GM21529 (cell line): ENCODE measurements around the gene TGFBRAP1.

ENCODE experiments used
- ATAC-seq: cut with Tn5 transposase; IDR thresholded peaks from one replicate; pipeline ENCODE4 v1.9.1; 2021; ENCODE audit not compliant: unreplicated experiment

TGFBRAP1 gene

DNA sequence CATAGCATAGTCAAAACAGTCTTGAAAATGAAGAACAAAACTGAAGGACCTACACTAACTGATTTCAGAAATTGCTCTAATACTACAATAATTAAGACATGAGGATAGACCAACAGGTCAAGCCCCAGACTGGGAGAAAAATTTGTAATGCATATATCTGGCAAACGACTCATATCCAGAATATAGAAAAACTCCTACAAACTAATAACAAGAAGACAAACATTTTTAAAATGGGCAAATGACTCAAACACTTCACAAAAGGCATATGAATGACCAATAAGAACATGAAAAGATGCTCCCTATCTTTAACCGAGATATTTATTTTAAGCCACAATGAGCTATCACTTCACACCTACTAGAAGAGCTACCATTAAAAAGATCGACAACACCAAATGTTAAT, 14.2 kb downstream of the TGFBRAP1 start:
- peak; percentile 53 for ATAC-seq

DNA sequence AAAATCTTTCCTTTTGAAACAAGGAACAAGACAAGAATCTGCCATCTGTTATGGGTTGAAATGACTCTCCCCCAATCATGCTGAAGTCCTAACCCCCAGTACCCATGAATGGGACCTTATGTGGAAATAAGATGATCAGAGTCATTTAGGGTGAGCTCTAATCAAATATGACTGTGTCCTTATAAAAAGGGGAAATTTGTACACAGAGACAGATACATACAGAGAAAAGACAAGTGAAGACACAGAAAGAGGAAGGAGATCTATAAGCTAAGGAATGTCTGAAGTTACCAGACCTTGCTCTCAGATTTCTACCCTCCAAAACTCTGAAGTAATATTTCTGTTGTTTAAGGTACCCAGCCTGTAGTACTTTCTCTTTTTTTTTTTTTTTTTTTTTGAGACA, 15.7 kb downstream of the TGFBRAP1 start:
- no peak for ATAC-seq

DNA sequence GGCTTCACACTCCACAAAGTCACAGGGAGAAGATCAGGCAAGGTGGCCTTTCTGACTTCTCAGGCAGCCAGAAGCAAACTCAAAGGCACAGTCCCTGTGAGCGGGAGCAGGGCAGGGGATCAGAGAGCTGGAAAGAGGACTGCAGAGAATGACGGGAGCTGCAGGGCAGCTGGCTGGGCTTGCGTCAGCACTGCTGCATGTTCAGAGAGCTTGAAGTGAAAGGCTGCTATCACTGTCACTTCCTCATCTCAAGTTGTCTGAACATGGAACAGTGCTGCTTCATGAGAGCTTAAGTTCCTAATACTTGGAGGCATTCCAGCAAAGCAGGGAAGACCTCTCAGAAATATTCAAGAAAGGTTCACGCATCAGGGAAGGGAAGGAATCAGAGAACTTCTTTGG, 20.4 kb downstream of the TGFBRAP1 start:
- ATAC-seq: no peak

DNA sequence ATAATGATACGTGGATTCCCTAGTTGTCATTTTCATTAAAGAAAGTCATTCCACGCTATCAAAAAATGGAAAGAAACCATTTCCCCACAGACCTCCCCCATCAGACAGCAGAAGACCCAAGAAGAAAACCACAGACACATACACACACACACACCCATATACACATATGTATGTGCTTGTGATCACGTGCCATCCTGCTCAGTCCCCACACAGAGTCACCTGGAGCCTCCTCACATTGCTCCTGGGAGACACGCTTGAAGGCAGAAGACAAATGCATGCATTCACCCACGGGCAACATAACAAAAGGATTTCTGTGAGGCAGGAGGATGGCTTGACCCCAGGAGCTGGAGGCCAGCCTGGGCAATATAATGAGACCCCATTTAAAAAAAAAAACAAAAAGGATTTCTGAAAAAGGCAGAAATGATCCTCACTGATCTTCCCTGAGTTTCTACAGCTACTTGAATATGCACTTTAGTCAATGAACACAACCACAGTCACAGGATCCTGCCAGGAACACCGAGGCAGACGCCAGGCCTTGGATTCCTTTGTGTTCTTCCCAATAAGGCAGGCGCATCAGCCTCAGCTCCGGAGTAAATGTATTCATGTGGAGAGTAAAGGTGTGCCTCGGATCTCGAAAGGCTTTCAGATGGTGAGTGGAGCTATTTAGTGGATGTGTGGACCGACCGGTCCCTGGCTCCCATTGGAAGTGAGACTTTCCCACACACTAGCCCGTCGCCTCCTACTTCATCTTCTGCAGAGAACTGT, 21.0 kb downstream of the TGFBRAP1 start:
- ATAC-seq: no peak

DNA sequence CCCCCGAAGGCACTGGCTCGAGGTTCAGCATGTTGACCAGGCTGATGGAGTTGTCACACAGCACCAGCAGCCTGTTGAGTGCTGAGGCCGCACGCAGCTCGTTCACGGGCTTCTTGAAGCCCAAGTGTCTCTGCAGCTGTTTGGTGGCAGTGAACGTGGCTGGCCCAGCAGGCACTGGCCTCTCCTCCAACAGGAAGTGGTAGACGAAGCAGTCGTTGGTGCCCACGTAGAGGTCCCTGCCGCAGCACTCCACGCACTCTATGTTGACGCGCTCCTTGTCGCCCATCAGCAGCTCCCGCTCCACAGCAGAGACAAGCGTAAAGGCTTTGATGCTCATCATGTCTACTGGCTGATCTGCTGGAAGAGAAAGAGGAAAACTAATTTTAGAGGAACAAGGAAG, 21.6 kb downstream of the TGFBRAP1 start:
- no peak for ATAC-seq

DNA sequence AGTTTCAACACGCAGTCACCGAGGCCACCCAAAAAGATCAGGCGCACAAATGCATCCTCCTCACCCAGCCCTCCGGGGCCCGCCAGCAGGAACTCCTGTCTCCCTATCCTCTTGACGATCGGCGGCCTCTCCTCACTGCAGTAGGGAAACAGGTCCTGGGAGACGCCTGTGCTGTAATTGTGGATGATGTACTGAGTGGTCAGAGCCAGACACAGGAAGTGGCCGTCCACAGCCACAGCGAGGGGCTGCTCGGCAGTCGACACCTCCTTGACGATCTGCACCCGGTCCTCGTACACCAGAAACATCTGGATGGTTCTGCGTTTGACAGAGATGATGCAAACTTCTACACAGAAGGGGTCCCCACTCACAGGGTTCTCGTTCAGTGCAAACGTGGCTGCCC, 22.0 kb downstream of the TGFBRAP1 start:
- no peak for ATAC-seq

DNA sequence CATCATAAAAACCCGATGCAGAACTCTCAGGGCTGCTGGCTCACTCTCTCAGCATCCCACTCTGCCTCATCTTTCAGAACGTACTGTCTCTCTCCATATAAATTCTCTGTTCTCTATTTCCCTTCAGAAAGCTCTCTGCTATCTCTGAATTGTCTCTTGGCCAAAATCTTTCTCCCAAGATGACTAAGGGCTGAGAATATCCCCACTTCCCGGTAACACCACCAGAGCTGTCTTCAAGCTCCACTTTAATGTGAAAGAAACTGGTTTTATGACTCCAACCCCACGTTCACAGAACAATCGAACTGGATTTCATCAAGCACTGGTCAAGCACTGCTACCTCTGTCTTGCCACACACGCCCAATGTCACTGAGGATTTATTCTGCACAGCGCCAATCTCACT, 22.4 kb downstream of the TGFBRAP1 start:
- no peak for ATAC-seq

DNA sequence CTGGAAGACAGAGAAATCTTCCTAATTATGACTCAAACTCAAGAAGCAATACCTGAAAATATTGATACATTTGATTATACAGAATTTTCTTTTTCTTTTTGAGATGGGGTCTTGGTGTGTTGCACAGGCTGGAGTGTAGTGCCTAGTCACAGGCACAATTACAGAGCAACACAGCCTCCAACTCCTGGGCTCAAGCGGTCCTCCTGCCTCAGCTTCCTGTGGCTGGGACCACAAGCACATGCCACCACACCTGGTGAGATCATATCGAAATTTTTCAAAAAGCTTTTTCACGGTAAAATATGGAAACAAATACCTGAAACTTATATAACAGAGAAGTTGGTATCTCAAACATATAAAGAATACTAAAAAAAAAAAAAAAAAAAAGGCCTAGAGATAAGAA, 27.9 kb downstream of the TGFBRAP1 start:
- ATAC-seq: no peak

DNA sequence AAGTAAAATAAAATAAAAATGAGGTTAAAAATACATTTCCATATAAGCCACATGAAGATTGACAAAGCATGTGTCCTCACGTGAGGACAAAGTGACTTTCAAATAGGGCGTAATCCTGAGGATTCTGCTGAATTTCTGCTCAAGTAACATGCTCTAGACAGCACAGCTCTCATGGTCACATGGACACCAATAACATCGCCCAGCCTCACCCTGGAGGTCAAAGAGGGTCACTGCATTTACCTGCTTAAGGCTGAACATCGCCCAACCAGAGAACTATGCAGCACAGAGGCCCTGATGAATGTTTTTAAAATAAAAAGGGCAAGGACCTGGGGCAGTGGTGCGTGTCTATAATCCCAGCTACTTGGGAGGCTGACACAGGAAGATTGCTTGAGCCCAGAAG, 30.2 kb downstream of the TGFBRAP1 start:
- no peak for ATAC-seq

DNA sequence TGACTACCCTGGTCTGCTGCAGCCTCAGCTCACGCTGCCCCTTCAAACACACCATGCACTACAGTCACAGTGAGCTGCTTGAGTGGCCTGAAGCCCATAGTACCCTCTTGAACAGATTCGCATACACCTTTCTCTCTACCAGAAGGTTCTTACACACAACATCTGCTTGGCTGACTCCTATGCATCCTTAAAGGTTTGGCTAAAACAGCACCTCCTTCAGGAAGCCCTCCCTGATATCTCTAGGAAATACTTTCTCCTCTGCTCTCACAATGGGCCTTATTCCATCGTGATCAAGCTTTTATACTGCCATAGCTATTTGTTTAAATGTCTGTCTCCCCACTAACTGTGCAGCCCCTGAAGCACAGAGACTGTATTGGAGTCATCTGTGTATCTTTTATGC, 31.5 kb downstream of the TGFBRAP1 start:
- ATAC-seq: no peak

DNA sequence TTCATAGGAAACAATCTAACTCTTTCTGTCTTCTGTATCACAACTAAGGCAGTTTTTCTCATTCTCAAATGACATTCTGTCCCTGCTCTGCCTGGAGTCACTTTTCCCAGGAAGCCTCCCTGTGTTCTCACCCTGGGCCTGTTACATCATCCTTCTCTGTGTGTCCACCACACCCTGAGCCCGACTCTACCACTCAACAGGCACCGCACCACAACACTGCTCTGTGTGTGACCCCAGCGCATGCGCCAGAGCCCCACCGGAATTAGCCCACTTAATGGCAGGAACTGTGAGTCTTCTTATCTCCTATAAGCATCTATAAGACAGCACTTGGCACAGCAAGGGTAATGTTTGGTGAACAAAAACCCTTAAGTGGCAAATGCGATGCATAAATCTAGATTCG, 32.3 kb downstream of the TGFBRAP1 start:
- ATAC-seq: no peak

DNA sequence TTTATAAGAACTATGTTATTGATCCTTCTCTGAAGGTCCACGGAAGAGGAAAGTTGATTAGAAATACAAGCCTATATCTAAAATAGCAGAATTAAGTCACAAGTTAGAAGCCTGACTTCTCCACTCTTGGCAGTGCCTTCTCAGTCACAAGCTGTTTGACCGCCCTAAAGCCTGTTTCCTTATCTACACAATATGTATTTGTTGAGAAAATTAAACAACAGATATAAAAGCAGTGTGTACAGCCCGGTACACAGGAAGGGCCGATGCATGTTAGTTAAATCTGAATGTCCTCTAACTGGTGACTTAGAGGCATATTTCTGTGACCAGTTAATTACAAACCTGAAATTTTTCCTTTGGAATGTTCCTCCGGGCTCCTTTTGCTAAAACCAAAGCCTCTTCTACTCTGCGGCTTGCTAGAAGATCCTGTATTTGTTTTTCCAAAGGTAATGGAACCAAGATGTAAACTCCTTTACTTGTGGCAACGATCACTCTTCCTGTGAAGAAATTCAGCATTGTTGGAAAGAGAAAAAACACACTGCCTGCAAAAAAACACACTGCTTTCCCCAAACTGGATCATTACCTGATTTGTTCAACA, 33.4 kb downstream of the TGFBRAP1 start:
- ATAC-seq: no peak

DNA sequence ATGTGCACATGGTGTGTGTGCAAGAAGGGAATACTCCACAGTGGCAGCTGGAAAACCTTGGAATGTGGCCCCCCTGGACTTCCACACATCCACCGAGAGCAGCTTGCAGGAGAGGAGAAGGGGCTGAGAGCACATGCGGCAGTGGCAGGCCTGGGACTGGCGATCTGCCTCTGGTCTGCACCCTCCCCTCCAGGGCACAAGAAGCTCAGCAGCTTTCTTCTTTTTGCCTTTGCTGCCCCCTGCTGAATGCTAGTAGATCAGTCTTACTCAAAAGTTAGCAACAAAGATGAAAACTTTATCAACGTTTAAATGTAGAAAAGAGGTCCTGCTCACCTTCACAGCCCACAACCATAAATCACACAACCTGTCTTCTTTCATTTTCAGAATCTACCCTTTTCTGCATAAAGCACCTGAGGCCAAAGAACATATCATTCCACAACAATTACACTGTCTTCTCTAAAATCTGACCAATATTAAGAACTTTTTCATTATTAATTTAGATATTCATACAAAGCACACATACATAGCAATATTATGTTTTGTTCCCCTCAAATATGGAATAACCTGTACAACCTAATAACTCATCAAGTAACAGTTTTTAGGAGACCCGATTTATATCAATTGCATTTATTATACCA, 34.6 kb downstream of the TGFBRAP1 start:
- ATAC-seq: peak; percentile 61

DNA sequence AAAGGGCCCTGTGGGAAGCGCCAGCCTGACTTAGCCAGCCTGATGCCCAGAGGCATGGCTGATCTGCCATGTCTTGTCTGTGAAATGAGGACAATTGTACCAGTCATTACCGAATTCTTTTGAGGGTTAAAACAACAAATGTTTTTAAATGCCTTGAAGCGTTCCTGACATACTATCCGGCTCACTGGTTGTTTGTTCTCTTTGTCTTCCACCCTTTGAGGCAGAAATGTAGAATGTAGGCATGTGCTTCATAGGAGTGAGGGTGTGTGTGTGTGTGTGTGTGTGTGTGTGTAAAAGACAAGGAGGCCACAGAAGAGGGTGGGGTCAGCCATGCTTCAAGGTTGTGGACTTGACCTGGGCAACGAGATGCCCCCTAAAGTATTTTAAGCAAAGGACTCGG, 35.5 kb downstream of the TGFBRAP1 start:
- no peak for ATAC-seq

DNA sequence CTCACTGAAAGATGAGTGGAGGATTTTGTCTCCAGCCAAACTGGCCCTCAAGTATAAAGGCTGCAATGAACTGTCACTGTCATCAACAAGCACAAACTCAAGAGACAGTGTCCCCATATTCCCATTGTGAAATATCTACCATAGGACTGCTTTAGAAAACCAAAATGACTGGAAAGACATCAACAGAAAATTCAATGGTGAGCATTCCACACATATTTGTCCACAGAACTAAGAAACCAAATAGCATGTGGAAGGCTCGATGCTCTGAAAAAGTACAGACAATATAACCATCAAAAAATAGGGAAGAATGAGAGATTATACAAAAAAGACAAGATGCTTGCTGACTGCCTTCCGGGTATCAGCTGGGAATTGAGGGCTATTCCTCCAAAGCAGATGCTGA, 37.6 kb downstream of the TGFBRAP1 start:
- no peak for ATAC-seq

DNA sequence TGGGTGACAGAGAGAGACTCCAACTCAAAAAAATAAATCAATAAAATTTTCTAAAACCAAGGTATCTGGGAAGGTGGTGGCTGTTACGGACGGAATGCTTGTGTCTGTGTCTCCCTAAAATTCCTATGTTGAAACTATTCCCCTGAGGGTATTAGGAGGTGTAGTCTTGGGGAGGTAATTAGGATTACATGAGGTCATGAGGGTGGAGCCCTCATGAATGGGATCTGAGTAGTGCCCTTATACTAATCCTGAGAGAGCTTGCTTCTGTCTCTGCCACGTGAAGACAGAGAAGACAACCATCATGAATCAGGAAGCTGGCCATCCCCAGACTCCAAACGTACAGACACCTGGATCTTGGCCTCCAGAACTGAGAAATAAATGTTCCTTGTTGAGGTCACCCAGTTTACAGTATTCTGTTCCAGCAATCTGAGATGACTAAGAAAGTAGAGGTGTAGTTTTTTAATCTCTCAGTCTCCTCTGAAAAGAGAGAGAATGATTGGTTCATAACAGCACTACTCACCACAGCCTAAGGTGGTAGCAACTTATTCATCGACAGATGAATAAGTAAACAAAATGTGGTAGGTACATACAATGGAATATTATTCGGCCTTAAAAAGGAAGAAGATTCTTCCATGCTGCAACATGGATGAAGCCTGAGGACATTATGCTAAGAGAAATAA, 38.4 kb downstream of the TGFBRAP1 start:
- ATAC-seq: no peak

DNA sequence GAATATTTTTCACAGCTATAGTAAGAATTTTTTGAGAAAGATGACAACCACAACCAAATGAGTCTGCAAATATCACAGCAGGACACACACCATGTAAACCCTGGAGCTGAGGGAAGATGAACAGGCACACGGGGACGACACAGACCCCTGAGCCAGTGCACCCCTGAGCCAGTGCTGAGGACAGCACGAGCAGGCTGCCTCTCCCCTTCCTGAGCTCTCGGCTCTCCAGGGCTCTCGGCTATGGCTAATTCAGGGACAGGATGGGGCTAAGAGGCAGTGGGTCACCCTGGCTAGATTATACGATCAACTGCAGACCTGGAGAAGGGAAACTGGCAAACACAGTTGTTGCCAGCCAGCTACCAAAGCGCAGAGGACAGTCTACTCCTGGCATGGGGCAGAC, 41.4 kb downstream of the TGFBRAP1 start:
- ATAC-seq: no peak

DNA sequence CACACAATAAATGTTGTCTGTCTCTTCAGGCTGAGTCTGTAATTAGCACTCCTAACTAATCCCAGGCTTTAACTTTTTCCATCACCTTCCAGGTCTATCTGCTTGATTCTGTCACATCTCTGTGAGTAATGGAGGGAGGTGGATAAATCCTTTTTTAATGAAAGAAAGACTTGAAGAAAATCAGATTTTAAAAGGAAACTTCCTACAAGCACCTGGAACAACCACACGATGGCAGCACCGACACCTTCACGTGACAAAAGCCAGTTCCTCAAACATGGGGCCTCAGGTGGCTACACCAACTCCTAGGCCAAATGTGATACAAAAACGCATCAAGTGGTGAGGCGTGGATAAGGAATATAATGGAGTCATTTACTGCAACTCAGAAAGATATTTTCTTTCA, 41.8 kb downstream of the TGFBRAP1 start:
- peak; percentile 79 for ATAC-seq

DNA sequence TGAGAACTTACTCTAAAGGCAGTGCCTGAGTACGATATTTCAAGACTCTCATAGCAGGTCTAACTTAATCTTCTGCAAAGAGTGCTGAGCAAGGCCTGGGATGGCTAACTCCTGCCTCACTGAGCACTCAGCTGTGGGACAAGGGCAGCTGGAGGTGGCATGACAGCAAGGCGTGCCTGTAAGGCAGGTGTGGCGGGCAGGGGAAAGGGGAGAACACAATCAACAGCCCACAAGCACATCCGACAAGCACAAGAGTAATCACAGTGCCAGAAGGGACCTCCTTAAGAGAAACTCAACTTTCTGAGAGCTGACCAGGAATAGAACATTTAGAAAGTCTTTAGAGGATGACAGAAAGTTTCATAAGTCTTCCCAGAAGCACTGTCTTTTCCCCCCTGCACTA, 46.0 kb downstream of the TGFBRAP1 start:
- no peak for ATAC-seq

DNA sequence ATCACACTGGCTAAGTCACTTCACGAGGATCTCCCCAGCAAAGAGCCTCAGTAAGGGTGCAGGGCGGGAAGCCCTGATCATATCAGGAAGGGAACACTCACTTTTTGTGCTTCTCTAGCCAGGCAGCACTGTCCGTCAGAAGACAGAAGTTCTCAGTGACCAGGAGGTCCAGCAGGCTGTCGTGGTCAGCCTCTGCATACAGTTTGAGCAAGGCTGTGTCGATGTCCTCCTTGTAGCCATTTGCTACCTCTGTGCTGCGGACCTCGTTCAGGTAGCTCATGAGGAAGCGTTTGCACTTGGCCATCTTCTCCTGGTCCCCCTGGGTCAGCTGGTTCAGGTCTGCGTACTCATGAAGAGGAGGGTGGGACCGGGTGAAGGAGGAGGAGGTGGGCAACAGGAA, 49.3 kb downstream of the TGFBRAP1 start:
- no peak for ATAC-seq

DNA sequence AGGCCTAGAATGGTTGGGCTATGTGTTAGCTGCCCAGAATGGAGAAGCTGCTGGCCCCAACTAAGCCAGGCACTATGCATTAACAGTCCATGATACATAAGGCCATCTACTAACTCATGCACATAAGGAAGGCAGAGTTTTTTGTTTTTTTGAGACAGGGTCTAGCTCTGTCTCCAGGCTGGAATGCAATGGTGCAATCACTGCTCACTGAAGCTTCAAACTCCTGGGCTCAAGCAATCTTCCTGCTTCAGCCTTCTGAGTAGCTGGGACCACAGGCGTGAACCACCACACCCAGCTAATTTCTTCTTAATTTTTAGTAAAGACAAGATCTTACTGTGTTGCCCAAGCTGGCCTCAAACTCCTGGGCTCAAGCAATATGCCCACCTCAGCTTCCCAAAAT, 50.4 kb downstream of the TGFBRAP1 start:
- ATAC-seq: no peak

DNA sequence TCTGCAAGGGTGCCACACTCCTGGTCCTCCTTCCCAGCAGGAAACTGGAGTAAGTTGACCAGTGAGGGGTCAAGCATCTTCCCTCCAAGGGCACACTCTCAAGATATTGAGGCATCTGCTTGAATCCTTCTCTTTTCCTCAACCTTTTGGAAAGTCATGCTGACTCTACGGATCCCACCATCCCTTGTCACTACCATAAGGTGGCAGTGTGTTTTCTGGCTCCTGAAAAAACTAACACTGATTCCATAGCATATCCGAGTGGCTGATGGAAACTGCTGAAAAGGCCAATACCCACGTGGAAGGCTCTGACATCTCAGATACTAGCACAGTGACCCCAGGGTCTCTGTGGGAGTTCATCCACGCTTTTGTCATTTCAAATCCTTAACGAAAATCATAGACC, 50.9 kb downstream of the TGFBRAP1 start:
- ATAC-seq: no peak
